Anterior cingulate cortex (tissue), 58 donors: Measurements from ENCODE around the gene KRTAP10-10.
"Not testable (repeated sequence)": the region's sequence is repeated elsewhere in the genome, so short reads cannot be mapped to it uniquely, and the experiment has no call there.

ENCODE experiments used
- DNase-seq, 58 donors: peaks; one replicate each; lab custom pipeline; 2025; lab: John Stamatoyannopoulos, UW

Gene KRTAP10-10

DNA sequence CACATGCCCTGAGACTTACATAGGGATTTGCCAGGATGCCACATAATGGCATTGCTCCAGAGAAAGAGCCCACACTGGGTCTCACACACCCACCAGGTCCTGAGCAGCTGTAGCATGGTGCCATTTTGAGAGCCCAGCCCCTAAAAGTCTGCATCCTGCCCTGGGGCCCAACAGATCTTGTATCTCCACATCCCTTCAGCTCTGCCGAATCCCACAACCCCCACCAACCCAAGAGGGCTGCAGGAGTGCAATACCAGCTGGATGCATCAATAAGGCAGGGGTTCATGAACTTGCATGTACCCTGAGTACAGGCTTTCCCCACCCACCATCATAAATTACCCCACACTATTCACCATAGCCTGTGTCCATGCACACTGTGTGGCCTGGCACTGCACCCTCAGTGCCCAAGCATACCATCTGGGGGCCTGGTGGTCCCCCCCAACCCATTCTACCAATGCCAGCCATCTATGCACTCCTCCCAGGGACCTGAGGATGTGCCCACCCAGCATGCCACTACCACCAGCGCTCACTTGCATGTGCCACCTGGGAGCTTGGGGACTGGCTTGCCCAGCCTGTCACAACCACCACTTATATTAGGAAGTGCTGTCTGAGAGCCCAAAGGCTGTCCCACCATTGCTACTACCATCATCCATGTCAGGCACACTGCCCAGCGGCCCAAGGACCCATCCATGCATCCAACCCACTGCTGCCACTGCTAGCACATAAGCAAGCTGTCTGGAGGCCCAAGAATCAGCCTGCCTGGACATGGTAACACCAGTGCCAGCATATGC, 33.7 kb downstream of the KRTAP10-10 start:
- no peak for DNase-seq

DNA sequence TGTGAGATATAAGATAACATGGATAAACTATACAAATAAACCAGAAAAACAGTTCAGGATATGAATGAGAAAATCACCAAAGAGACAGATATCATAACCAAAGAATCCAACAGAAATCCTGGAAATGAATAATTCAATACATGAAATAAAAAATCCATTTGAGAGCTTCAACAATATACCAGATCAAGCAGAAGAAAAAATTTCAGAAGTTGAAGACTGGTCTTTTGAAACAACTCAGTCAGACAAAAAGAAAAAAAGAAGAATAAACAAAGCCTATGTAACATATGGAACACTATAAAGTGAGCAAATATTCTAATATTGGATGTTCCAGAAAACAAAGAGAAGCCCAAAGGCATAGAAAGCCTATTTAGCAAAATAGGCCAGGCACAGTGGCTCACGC, 34.8 kb downstream of the KRTAP10-10 start:
- DNase-seq: no peak

DNA sequence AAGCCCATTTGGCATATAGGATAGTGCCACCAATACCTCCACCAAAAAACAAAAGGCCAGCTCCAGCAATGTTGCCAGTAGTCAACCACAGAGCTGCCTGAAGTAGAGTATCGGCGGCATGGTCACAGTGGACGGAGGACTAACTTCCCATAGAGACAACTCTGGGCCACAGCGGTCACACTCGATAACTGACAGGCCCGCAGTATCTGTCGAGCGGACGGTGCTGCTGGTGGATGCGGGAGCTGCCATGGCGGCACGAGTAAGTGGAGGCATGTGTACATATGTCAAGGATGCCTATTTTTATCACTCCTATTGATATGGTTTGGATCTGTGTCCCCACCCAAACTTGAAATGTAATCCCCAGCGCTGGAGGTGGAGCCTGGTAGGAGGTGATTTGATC, 40.7 kb downstream of the KRTAP10-10 start:
- DNase-seq: no peak

DNA sequence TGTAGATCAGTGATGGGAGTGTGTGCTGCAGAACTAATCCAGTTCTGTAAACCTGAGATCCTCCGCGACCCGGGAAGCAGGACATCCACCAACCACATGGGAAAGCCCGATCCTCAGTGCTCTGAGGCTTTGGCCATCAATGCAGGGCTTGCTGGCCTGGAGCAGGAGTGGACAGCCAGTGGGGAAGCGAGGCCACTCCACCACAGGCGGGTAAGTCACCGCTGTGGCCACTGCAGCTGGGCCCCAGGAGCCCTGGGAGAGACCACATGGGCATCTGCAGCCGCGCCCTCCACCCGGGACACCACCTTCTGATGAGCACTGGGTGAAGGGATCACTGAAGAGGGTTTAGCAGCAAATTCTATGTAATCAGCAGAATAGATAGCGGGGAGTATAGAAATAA, 44.0 kb downstream of the KRTAP10-10 start:
- no peak for DNase-seq

DNA sequence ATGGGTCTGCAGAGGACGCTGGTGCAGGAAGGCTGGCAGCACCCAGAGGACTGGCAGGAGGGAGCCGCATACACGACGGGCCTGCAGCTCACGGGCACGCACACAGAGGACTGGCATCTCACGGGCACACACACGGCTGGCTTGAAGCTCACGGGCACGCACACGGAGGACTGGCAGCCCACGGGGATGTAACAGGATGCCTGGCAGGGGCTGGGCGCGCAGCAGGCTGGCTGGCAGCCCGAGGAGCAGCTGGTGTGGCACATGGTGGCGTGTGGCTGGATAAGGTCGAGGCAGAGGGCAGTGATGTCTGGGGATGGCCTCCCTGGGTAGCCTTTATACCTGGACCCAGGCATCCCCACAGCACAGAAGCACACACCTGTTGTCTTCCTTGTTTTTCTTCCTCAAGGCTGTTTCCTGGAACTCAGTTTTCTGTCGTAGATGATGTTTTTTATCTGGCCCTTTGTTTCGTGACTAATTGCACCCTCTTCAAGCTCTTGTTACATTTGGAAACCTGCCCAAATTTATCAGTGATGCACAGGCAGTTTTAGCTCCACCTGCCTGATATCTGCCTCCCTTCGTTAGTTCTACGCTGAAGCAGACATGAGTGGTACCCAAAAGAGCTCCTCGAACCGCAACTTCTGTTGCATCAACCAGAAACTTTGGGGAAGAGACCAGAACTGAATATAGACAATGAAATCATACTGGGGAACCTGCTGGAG, 44.9 kb downstream of the KRTAP10-10 start, which contains the start of gene KRTAP12-1:
KRTAP12-1 (minus strand) TSS at position 303 of the 719 bp plus-strand sequence; CDS start at position 263, 40 bp downstream.
- no peak for DNase-seq

DNA sequence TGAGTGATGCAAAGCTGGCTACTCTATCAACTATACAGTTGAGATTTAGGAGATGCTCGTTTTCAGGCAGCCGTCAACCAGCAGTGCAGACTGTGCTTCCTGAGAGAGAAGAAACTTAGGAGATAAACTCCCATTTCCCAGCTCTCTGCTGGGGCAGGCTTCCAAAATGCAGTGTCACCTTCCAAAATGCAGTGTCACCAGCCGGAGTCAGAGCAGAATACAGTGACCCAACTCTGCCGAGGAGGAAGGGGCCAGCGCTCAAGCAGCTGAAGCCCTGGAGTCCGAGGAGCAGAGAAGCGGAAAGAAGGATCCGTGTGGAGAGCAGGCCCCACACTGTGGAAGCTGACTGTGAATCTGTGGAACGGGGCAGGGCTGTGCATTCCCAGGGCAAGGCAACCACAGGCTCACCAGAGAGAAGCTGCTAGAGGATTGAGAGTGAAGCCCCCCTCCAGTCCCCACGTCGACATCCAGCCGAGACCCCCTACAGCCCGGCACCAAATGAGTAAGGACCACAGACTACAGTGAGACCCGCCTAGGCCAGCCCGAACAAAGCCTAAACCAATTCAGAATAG, 45.5 kb downstream of the KRTAP10-10 start:
- no peak for DNase-seq

DNA sequence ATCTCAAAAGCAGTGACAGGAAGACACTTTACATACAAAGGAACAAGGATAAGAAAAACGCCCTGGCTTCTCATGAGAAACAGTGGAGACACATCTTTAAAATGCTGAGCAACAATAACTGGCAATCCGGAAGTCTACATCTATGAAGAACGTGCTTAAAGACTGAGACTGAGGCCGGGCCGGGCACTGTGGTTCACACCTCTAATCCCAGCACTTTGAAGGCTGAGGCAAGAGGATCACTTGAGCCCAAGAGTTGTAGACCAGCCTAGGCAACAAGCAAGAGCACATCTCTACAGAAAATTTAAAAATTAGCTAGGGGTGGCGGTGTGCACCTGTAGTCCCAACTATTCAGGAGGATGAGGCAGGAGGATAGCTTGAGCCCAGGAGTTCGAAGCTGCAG, 46.9 kb downstream of the KRTAP10-10 start:
- no peak for DNase-seq

DNA sequence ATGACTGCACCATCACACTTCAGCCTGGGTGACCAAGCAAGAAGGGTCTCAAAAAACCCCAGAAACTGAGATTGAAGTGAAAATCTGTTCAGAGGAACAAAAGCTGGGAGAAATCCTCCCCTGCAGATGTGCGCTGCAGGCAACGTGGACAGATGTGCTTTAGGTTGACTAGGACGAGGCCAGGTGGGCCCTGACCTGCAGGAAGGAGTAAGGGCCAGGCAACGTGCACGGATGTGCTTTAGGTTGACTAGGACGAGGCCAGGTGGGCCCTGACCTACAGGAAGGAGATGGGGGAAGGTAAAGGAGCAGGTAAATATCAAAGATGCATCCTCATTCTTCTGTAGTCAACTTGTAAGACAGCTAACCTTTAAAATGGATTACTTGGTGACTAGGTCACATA, 47.3 kb downstream of the KRTAP10-10 start:
- no peak for DNase-seq

DNA sequence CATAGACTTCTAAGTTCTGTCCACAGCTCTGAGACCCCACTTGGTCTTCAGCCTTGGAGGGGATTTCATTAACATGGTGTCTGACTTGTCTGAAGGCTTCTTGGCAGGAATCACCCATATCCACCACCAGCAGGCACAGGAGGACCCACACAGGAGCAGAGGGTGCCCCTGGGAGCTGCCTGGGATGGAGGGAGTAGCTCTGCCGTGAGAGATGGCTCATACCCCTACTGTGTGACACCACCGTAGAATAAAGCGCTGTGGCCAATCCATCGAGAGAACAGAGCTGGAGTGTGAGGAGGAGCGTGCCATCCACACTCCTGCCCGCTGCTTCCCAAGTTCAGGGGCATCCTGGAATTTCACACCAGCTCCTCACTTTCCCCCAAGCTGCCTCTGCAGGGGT, 47.9 kb downstream of the KRTAP10-10 start:
- not testable (repeated sequence) for DNase-seq

DNA sequence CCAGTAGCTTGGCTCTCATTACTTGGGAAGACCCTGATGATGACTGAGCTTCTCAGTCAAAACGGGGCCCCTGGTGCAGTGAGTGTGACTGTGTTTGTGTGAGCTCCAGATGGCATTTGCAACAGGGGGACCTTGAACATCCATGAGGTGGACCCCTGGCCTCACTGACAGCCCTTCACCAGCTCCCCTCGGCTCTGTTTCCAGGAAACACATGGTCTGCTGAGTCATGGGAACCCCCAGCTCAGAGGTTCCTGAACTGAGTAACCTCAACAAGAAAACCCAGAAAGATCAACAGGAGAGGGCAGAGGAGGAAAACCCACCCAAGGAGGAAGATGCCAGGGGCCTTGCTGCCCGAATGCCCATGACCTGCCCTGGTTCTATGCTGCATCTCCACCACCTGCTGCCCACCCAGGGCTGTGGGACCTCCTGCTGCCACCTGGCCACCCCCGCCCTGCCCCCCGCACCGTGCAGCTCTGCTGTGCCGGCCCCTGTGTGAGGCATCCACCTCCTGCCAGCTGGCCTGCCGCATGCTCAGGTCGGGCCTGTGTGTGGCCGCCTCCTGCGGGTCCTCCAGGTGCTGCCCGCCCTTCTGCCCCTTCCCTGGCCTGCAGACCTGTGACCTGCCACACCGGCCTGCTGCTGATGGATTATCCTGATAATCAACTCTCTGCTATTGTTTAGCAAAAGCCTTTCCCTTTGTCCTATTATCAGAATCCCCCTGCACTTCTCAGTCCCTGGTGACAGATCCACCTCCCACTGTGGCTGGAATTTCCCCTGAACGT, 49.0 kb downstream of the KRTAP10-10 start:
- DNase-seq: no peak

DNA sequence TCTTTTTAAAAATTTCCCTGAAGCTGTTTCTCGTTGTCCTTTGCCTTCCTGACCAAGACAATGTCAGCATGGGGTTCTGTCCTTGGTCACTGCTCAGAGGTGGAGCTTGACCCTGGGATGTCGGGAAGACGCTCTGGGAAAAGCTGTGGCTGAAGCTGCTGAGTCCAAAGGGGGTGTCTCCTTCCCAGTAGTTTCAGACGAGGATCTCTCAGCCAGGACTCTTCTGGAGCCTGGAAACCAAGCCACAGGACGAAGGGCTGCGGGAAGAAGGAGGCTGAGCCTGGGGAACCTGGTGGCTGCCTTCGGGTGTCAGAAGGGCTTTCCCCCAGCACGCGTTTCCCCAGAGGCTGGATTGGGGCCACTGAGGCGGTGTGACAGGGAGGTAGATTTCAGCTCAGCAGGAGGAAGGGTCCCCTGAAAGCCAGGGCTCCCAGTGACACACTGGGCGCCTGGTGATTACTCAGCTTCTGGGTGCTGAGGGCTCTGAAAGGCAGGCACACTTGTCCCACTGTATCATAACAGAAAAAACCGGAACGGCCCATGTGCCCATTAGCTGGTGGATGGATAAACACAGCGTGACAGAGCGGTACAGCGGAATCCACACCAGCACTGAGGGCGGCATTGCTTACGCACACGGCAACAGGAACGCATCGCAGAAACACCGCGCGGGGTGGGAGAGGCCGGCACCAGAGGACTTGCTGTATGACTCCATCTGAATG, 49.8 kb downstream of the KRTAP10-10 start:
- no peak for DNase-seq

DNA sequence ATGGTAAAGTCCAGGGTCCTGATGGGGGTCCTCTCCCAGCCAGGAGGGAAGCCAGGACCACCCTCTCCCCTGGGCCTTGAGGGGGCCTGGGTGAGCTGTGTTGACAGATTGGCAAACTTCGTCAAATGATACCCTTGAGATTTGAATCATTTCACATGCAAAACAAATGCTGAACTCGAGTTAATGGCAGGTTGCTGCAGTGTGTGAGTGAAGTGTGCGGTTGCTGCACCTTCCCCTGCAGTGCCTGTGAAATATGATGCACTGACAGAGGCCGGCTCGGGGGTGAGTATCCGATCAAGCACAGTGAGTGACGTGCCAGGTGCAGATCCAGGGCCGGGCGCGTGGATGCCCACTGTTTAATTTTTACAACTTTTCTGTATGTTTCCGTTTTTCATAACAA, 50.5 kb downstream of the KRTAP10-10 start:
- DNase-seq: no peak
